Measurements from ENCODE around the gene TCF7L1. TPM values are rescaled to one million over a fixed set of nuclear protein-coding genes. Genes with fewer than 3 reads are reported as not detected.

The TCF7L1 gene
- total and polyA plus RNA-seq, 2 of the 13 experiments (the other 11 are each of a cell fraction or from before 2014, with no cell fraction given): 0.04 to 0.15 TPM

- peak; percentile 83 for TF ChIP-seq ZNF609 (CRISPR knock-in tag; IDR thresholded peaks at IDR 0.05; ENCODE audit: borderline replicate concordance)
- TF ChIP-seq MAFF (IDR thresholded peaks at IDR 0.05; ENCODE audit: low read depth, low read length): no peak
- TF ChIP-seq EZH2 (conservative IDR thresholded peaks at IDR 0.05; ENCODE audit: low read depth, low read length): no peak
- no peak for TF ChIP-seq NONO (IDR thresholded peaks at IDR 0.05)
- peak; percentile 83; the same call in 1 of the 2 replicates for TF ChIP-seq NONO (CRISPR knock-in tag; conservative IDR thresholded peaks at IDR 0.05)
- no peak for TF ChIP-seq ZNF451 (CRISPR knock-in tag; IDR thresholded peaks at IDR 0.05)
- 0 out of 2 replicates have a peak, but pooled peaks have one; percentile 15 for TF ChIP-seq KDM1A (CRISPR knock-in tag; IDR thresholded peaks at IDR 0.05)
- TF ChIP-seq ZNF605 (CRISPR knock-in tag; IDR thresholded peaks at IDR 0.05): no peak
- no peak for TF ChIP-seq MAF1 (CRISPR knock-in tag; IDR thresholded peaks at IDR 0.05; ENCODE audit: borderline replicate concordance)
- TF ChIP-seq ATF7-NPFF (CRISPR knock-in tag; IDR thresholded peaks at IDR 0.05; ENCODE audit: low read depth): no peak
- TF ChIP-seq NFATC3 (CRISPR knock-in tag; IDR thresholded peaks at IDR 0.05): no peak
- peak; percentile 73; the same call in 1 of the 2 replicates for TF ChIP-seq TOPORS (CRISPR knock-in tag; IDR thresholded peaks at IDR 0.05)
- TF ChIP-seq ZNF704 (CRISPR knock-in tag; IDR thresholded peaks at IDR 0.05; ENCODE audit: borderline replicate concordance): no peak
- TF ChIP-seq FOSL2 (CRISPR knock-in tag; IDR thresholded peaks at IDR 0.05): no peak
- no peak for TF ChIP-seq SRY (CRISPR knock-in tag; IDR thresholded peaks at IDR 0.05)
- TF ChIP-seq PHF20 (CRISPR knock-in tag; IDR thresholded peaks at IDR 0.05): no peak
- TF ChIP-seq MYC (CRISPR knock-in tag; IDR thresholded peaks at IDR 0.05; ENCODE audit: borderline replicate concordance): no peak
- TF ChIP-seq CREM (IDR thresholded peaks at IDR 0.05): no peak; the same call in 1 of the 2 replicates
- no peak for TF ChIP-seq CREM (CRISPR knock-in tag; IDR thresholded peaks at IDR 0.05)
- peak; percentile 35; the same call in 1 of the 2 replicates for TF ChIP-seq ATF2 (CRISPR knock-in tag; IDR thresholded peaks at IDR 0.05)
- TF ChIP-seq HNRNPH1 (optimal IDR thresholded peaks at IDR 0.05; ENCODE audit: low read depth, low read length): no peak
- TF ChIP-seq ZBTB21 (CRISPR knock-in tag; IDR thresholded peaks at IDR 0.05): no peak
- peak; percentile 10; the same call in 1 of the 2 replicates for TF ChIP-seq SMC3 (IDR thresholded peaks at IDR 0.05; ENCODE audit: low read length)
- no peak for TF ChIP-seq RNF2 (conservative IDR thresholded peaks at IDR 0.05; ENCODE audit: low read depth)
Measured at GRCh38 chr2:85143463-85144082, 10.4 kb downstream of the TCF7L1 start (continued).

Measured in HepG2 (cell line).